ENCODE data around the gene RNF213.

RNF213 gene

DNA sequence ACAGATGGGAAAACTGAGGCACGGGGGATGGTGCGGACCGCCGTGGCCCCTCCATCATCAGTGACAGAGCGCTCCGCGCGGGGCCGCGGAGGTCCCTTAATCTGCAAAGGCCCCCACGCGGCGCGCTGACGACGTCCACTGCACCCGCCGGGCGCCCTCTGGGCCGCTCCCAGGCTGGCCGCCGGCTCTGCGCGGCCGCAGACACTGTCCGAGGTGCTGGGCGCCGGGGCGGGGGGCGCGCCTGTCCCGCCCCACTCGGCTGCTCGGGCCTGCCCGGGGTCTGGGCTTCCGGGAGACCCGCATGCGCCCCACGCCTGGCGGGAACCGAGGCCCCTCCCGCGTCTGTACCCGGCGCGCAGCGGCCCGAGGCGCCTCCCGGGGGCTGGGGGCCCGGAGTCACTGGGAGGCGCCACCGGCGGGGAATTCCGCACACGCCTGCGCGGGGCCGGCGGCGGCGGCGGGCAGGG is 550 bp upstream of the RNF213 start:
- ChIA-PET CTCF (interaction anchor here (2.1 kb wide), 1 partner anchor 158 kb away, joined by 6 read pairs; the partner anchor contains the start of gene GAA), POLR2A (no interaction called here)
- peak; percentile 90 for DNase-seq (ENCODE audit: extremely low spot score)

GRCh38 chr17:80261159-80261894 is 675 bp downstream of the RNF213 start:
- CTCF ChIA-PET: no interaction called here
- TF ChIP-seq, protein P1, sequence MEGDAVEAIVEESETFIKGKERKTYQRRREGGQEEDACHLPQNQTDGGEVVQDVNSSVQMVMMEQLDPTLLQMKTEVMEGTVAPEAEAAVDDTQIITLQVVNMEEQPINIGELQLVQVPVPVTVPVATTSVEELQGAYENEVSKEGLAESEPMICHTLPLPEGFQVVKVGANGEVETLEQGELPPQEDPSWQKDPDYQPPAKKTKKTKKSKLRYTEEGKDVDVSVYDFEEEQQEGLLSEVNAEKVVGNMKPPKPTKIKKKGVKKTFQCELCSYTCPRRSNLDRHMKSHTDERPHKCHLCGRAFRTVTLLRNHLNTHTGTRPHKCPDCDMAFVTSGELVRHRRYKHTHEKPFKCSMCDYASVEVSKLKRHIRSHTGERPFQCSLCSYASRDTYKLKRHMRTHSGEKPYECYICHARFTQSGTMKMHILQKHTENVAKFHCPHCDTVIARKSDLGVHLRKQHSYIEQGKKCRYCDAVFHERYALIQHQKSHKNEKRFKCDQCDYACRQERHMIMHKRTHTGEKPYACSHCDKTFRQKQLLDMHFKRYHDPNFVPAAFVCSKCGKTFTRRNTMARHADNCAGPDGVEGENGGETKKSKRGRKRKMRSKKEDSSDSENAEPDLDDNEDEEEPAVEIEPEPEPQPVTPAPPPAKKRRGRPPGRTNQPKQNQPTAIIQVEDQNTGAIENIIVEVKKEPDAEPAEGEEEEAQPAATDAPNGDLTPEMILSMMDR (IDR thresholded peaks at IDR 0.05; ENCODE audit: control extremely low read depth, extremely low read depth, low read depth, missing control alignments): no peak
- no peak for DNase-seq (ENCODE audit: extremely low spot score)
- POLR2A ChIA-PET: no interaction called here

More for the DNA sequence above, 550 bp upstream of the RNF213 start:
- TF ChIP-seq, protein P1 (IDR thresholded peaks at IDR 0.05; ENCODE audit: control extremely low read depth, extremely low read depth, low read depth, missing control alignments): no peak

- POLR2A ChIA-PET: no interaction called here
- CTCF ChIA-PET: no interaction called here
Measured at GRCh38 chr17:80261895-80262279, 1.2 kb downstream of the RNF213 start.

GRCh38 chr17:80262291-80262690 is 1.6 kb downstream of the RNF213 start:
- POLR2A ChIA-PET: interaction anchor here (0.6 kb wide), 1 partner anchor 18 kb away, joined by 6 read pairs; no protein-coding TSS in a partner anchor
- CTCF ChIA-PET: no interaction called here
- TF ChIP-seq, protein P1 (IDR thresholded peaks at IDR 0.05; ENCODE audit: control extremely low read depth, extremely low read depth, low read depth, missing control alignments): no peak
- DNase-seq (ENCODE audit: extremely low spot score): no peak

More at GRCh38 chr17:80261895-80262279, 1.2 kb downstream of the RNF213 start:
- DNase-seq (ENCODE audit: extremely low spot score): no peak
- TF ChIP-seq, protein P1 (IDR thresholded peaks at IDR 0.05; ENCODE audit: control extremely low read depth, extremely low read depth, low read depth, missing control alignments): no peak

DNA sequence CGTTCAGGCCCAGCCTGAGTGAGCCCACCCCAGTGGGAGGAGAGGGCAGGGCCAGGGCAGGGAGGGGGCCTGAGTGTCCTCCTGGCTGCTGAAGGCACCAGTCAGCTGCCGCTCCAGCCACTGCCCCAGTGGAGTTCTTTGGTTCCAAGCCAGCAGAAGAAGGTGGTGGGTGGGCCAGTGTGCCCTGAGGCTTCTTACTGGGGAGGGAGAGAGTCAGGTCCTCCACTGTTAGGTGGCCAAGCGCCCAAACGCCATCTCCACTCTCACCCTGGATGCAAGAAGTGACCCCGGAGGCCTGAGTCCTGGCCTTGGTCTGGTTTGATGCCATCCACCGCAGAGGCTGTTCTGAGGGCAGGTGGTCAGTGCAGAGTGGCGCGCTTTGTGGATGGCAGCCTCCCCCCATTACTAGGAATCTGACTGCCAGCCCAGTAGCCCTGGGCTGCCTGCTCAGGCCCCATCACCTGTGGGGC is 2.2 kb downstream of the RNF213 start:
- TF ChIP-seq, protein P1 (IDR thresholded peaks at IDR 0.05; ENCODE audit: control extremely low read depth, extremely low read depth, low read depth, missing control alignments): no peak
- POLR2A ChIA-PET: interaction anchor here (0.6 kb wide), 1 partner anchor 18 kb away, joined by 6 read pairs; no protein-coding TSS in a partner anchor
- CTCF ChIA-PET: no interaction called here
- DNase-seq (ENCODE audit: extremely low spot score): no peak

GRCh38 chr17:80263253-80264204 is 2.9 kb downstream of the RNF213 start:
- TF ChIP-seq, protein P1 (IDR thresholded peaks at IDR 0.05; ENCODE audit: control extremely low read depth, extremely low read depth, low read depth, missing control alignments): peak; percentile 21
- DNase-seq (ENCODE audit: extremely low spot score): peak; percentile 88

More at GRCh38 chr17:80263253-80264204, 2.9 kb downstream of the RNF213 start:
- ChIA-PET POLR2A (interaction anchor here (0.6 kb wide), 1 partner anchor 22 kb away, joined by 4 read pairs; no protein-coding TSS in a partner anchor), CTCF (interaction anchor here (0.6 to 1.3 kb wide), 3 partner anchors 12 to 68 kb away, joined by 3 to 4 read pairs (median 3); no protein-coding TSS in a partner anchor)

Data from GM10248 (cell line).